GM18861 (cell line): ENCODE data around the gene AK8.

ENCODE experiments used
- ATAC-seq: cut with Tn5 transposase; IDR thresholded peaks from one replicate; pipeline ENCODE4 v1.9.1; 2021; ENCODE audit not compliant: unreplicated experiment

The AK8 gene

DNA sequence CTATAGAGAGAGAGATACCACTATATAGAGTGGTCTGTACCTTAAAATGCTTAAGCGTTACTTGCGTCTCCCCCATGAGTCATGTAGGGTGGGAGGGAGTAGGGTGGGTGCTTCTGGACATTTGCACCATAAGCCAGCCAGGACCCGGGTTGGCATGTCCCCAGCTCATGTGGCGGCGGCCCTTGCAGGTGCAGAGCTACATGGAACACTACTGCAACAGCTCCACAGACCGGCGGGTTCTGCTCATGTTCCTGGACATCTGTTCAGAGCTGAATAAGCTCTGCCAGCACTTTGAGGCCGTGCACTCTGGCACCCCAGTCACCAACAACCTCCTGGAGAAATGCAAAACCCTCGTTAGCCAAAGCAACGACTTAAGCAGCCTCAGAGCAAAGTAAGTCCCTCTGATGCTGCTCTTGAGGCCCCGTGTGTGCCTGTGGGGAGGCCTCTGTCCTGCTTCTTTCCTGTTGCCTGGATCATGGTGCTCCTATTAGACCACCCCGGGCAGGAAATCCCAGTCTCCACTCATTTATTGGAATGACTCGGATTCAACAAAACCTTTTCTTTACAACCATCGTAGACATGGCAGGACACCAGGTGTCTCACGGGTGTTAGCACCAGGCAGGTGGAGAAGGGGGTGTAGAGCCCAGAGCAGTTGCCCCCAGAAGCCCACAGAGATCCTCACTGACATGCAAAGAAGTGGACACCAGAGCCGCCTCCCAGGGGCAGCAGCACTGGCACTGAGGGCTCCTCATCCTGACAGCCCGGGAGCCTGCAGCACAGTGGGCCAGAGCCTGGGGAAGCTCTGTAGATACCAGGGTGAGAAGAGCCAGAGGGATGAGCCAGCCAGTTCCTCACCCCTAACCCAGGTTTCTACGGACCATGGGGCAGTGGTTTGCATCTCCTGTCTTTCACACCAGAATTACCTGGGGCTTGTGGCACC lies 9.4 kb upstream of the AK8 start:
- ATAC-seq = no peak

DNA sequence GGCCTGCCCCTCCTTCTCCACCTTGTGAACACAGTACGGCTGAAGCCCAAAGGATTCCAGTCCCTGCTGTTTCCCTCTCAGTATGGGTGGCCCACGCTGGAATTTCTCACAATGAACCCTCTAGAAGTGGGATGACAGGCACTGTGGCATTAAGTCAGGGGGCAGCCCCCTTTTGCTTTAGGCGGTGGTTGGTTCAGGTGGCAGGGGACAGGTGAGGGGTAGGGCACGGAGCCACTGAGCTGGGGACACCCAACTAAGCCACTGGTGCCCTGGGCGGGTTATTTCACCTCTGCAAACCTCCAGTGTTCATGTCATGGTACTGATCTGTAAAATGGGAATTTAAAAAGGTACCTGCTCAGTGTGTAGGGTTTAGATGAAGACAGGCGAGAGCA lies 8.2 kb upstream of the AK8 start:
- no peak for ATAC-seq

DNA sequence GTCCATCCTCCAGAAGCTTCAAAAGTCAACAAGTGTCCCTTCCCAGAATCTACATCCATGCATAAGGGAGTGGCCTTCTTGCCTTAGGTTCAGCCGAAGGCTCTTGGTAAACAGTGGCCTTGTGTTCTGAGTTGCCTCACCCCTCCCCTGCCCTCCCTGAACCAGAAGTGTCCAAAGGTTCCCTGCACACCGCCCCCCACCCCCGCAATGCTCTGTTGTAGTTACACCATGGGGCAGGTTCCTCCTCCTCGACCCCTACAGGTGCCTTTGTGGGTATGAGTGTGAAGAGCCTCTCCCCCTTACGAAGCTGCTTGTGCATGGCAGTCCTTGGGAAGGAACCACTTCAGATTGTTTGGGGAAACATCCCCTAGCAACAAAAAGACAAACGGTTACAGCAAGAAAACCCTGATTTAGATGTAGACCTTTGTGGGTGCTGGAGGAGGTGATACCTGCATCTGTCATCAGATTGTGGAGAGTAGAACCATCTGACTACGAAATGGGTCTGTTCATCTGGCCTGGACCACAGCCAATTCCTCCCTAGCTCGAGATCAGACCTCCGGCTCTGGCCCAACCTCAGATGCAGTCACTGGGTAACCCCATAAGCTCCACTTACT lies 7.7 kb upstream of the AK8 start:
- ATAC-seq = no peak

DNA sequence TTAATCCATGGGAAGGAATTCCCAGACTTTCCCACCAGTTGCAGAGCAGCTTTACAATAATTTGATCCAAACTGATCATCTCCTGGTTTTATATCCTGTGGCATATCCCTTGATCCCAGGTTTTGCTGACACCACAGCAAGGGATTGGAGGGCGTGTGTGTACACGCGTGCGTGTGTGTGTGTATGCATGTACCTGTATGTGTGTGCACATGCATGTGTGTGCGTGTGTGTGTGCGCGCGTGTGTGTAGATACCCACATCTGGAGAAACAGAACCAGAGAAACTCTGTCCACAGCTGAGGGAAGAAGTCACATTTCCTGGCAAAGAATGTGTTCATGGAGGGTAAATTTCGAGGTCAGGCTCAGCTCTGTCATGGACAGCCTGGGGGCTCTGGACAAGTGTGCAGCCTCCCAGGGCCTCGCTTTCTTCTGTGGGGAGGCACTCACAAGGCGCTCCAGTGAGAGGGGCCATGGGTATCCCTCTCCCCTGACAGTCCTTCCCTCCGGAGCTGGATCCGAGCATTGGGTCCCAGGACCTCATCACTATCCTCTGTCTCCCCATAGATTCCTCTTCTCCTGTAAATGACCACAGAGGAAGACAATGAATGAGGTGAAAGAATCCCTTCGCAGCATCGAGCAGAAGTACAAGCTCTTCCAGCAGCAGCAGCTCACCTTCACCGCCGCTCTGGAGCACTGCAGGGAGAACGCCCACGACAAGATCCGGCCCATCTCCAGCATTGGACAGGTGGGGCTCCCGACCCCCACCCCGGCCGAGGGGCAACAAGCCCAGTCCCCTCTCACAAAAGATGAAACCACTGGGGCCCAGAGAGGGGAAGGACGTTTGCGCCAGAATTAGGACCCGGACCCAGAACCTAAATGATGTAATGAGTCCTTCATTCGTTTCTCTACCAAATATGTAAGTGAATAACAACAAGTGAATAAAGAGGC lies 5.5 kb upstream of the AK8 start:
- ATAC-seq = no peak

DNA sequence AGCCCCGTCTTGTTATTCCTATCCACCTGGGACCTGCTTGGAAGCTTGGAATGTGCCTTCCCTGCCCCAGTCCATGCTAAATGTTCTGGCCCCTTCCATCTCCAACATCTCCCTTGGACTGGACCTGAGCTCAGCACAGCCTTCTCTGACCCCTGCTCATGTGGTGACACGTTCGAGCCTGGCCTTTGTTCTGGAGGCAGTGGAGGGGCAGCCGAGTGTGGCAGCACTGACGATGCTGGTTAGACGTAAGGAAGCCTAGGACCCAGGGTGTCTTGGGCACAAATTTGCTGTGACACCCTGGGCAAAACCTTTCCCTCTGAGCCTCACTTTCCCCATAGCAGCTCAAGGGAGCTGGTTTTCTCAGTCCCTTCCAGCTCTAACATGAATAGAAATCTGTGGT lies 4.5 kb upstream of the AK8 start:
- ATAC-seq = no peak

DNA sequence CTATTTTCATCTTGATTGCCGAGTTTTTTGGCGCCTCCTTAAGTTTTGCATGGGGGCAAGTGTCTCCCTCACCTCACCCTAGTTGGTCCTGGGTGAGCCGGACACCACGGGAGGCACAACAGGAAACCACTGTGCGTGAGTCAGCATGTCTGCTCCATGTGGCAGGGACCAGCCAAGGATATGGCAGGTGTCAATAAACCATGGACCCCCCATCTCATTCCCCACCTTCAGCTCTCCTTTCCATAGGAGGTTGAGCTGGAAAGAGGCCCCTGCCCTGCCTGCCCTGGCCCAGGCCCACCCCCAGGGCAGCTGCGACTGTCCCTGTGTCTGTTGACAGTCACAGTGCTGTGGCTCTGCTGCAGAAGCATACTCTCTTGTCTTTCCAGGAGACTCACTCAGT lies 3.7 kb upstream of the AK8 start:
- no peak for ATAC-seq

DNA sequence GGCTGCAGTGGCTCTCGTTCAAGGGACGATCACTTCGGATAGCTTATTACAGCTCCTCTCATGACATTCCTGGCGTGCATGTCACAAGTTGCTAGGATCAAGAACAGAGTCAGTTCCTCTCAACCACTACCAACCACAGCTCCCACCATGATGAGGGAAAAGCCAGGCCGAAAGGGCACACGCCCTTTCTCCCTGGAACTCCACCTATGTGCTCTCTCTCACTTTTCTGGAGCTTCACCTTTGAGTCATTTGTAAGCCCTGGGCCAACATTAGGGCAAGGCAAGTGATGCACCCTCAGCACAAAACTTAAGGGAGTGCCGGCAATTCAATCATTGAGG lies 2.2 kb upstream of the AK8 start:
- ATAC-seq = no peak

DNA sequence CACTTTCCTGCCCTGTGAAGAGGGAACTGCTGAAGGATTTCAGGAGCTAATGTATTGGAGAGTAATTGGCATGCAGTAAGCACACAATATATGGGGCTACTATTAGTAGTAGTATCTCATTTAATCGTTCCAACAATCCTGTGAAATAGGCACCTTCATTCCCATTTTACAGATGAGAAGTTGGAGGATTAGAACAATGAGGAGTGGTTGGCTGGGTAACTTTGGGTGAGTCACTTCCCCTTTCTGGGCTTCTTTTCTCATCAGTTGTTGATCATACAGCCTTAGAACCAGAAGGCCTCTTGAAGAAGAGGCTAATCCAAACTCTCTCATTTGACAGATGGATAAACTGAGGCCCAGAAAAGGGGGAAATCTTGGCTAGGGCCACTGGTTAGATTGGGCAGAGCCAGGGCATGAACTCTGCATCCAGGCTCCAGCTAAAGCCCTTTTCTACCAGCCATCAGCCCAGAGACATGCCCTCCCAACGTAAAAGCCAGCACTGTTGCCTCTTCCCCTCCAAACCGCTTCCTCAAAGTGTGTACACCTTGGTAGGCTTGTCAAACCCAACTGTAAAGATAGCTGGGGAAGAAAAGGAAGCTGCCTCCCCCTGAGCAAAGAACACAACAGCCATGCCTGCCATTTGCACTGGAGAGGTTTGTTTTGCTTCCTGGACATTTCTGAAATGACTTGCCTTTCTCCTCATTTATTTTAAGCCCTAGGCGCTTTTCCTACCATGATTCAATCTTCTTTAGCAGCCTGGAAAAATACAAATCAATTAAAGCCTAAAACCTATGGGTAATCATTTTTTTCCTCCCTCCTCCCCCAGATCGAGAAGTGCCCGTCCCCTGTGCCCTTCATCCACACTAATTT lies 1.6 kb upstream of the AK8 start:
- ATAC-seq = no peak

DNA sequence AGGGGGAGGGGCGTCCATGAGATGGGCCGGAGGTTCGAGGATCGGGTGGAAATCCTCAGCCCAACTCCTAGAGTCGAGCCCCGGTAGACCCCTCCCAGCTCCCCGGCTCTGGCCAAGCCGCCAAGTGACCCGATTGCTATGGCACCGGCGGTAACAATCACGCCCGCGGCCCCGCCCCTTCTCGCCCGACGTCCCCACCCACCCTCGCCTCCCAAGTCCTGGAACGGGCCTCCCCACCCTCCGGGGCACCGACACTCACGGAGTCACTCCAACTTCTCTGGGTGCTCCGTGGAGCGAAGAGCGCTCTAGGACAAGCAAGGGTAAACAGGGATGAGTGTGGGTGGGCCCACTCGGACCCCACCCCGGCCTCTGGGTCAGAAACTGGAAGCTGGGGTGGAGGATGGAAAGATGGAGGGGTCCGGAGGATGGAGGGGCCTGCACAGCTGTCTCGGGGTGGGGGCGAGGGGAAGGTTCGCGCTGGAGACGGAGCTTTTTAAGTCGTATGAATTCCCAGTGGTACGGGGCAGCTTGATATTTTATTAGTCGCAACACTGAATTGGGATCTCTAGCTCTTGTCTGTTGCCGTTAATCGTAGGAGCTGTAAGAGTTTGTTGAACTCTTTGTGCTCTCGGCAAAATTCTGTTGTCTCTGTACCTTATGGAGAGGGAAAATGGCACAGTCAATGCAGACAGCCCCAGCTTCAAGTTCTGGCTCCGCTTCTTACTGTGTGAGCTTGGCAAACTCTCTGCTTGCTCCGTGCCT lies 792 bp upstream of the AK8 start, which contains the start of gene SPACA9:
SPACA9 (plus strand) TSS at position 204 of the 762 bp plus-strand sequence. CDS start 5,050 bp downstream, outside the sequence.
- no peak for ATAC-seq

DNA sequence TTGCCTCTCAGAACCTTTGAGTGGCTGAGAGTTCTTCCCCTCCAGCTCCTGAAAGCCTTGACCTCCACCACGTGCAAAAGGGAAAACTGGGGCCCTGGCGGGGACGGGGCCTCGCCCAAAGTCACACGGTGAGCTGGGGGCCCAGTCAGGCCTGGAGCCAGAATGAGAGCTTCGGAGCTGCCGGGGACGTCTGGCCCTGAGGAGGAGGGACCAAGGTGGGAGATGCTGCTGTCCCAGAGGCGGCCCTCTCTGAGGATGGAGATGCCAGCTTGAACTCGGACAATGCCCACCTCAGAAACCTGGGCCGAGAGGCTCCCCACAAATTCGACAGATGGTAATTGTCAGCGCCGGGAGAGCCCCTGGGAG lies 643 bp downstream of the AK8 start:
- no peak for ATAC-seq

DNA sequence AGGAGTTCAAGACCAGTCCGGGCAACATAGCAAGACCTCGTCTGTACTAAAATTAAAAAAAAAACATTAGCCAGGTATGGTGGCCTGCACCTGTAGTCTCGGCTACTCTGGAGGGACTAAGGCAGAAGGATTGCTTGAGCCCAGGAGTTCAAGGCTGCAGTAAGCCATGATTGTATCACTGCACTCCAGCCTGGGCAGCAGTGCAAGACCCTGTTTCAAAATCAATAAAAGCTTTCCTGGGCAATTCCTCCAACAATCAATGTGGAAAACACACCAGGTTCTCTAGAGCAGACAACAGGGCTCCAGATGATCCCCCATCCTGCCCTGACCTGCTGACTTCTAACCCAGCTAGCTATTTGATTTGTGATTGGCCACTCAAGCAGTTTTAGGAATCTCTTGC lies 1.2 kb downstream of the AK8 start:
- ATAC-seq = no peak

DNA sequence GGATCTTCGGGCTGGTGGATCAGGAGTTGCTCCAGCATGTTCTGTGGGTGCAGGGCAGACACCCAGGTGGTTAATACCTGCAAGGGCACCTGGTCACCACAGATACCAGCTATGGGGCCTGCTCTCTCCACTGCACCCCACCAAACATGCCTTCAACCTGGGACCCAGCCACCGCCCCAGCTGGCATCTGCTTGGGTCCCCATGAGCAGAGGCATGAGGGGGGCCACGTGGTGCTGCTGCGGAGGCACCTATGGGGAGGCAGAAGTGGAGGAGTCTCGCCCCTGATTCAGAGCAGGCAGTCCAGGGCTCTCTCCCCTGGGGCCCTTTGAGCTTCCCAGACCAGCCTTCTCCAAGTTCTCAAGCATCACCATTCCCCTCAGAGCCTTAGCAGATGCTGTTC lies 2.9 kb downstream of the AK8 start:
- ATAC-seq = no peak

DNA sequence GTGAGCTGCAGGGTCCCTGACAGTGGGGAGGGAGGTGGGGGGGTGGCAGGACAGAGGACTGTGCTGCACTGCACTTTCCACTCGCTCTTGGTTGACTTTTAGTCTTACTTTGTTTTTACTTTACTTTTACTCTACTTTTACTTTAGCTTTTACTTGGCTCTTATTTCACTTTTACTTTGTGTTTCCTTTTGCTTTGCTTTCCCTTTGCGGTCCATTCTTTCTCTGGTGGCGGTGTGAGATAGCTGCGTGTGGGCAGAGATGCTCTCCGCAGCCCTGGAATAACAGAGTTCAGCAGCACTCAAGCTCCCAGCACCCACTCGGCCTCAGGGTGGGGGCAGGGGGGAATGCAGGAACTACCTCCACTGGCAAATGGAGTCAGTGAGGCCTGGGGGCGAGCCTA lies 4.7 kb downstream of the AK8 start:
- no peak for ATAC-seq

DNA sequence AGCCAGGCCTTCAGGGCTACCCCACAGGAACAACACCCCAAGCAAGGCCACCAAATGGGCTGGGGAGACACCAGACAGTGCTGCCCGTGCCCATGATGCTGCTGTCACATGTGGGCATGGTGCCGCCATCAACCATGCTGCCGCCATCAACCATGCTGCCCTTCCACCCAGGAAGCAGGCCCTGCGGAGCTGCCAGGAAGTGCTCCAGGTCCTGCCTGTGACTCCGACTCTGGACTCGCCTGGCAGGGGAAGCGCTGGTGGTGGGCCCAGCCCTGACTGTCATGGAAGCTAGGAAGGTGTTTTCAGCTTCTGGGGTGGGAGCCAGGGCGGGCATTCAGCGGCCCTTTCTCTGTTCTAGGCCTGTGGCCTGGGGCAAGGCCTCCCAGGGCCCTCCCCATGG lies 8.8 kb downstream of the AK8 start:
- no peak for ATAC-seq

DNA sequence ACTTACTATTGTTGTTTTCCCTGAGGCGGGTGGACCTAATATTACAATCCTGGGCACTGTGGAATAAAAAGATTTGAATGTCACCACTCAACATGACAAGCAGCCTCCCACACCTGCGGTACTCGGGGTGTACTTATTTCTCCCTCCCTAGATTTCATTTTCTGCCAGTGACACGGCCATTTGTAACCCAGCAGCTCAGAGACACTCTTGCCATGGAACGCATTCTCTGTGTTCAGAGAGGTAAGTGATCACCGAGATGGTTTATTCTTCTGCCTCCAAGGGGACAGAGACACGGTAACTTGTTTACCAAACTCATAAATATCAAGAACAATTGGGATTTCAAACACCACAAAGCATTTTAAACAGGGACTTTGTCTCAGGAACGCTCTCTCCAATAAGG lies 11.2 kb downstream of the AK8 start:
- ATAC-seq = no peak

DNA sequence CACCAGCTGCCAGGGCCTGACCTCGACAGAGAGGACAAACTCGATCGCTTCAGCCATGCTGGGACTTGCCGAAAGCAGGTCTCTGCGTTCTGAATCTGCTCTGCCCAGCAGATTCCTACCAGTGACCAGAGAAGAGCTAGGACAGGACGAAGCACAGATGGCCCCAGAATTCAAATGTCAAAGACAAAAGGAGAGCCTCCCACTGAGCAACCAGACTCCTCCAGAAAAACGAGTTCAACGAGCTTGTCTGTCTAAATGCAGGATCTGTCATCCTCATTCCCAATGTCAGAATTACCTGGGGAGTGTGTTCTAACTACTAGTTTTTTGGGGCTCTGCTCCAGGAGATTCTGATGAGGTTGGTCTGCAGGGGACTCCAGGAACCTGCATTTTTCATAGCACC lies 13.4 kb downstream of the AK8 start:
- ATAC-seq = no peak

DNA sequence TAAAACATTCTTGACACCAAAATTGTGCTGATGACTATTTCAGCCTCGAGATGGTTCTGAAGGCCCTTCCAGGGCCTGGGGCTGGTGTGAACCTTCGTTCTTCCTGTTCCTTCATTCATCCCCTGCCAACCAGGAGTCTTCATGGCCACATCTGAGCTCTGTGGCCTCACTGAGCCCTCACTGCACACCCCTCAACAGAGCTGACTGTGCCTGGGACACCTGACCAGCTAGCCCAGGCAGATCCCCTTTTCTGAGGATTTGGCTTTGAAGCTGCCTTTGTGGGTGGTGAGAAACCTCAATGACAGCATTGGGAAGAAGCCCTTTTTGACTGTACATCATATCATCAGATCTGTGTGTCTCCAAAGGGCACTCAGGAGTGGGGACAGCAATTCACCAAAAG lies 13.8 kb downstream of the AK8 start:
- ATAC-seq = no peak

DNA sequence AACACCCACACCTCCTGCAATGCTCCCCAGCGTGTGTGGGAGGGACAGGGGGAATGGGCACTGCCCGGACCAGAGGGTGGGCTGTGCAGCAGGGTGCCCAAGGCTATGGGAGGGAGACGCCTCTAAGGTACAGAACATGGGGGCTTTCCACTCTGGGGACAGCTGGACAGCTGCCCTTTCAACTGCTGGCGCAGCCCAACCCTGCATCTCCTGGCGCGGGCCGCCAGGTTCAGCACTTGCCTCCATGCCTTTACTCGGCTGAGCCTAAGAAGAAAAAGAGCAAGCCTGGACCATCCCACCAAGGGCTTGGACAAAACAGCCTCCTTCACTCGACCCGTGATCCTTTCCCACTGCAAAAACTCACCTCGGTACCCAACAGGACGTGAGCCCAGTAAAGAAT lies 15.0 kb downstream of the AK8 start:
- ATAC-seq = no peak

DNA sequence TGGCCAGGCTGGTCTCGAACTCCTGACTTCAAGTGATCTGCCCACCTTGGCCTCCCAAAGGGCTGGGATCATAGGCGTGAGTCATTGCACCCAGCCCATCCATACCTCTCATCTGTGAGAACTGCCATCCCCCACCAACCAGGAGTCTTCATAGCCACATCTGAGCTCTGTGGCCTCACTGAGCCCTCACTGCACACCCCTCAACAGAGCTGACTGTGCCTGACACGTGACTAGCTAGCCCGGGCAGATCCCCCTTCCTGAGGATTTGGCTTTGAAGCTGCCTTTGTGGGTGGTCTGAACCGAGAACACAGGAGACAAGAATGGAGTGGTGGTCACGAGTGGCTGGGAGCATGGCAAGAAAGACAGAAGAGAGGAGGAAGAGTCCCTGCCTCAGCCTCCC lies 15.6 kb downstream of the AK8 start:
- ATAC-seq = no peak

DNA sequence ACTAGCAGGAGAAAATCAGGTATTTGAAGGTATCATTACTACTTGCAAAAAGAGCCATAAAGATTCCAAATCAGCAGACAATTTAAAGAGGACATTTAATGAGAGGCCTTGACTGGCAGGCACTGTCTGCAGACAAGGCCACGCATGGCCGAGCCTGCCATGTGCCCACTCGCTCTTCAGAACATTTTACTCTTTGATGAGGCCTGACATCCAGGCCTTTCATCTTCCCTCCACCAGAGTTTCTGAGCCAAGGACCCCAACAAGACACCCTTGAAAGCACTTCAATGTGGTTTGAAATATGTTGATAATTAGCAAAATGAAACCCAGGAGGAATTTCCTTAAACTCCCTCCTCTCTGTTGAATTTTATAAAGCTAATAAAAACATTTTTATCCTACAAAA lies 16.4 kb downstream of the AK8 start:
- ATAC-seq = no peak
